Trophoblast cell (in vitro differentiated cells and primary cell): Measurements from ENCODE around the gene ROBO1.

Experiments
- DNase-seq, 2 donors: peaks; one replicate each; pipeline ENCODE4 v3.0.0-alpha.2; 2016
- H2AFZ ChIP-seq: 2 replicates; pipeline ENCODE4 v1.6.1; 2013; ENCODE audit warnings: low read length, moderate library complexity, mild to moderate bottlenecking; ENCODE audit not compliant: insufficient read depth, poor library complexity
- H2AK5ac ChIP-seq: 2 replicates; pipeline ENCODE4 v1.6.1; 2013; ENCODE audit warnings: mild to moderate bottlenecking, low read length
- H2BK120ac ChIP-seq: 2 replicates; pipeline ENCODE4 v1.6.1; 2013; ENCODE audit warnings: low read length, mild to moderate bottlenecking, moderate library complexity; ENCODE audit not compliant: insufficient read depth, poor library complexity
- H2BK12ac ChIP-seq: 2 replicates; pipeline ENCODE4 v1.6.1; 2013; ENCODE audit warnings: mild to moderate bottlenecking, low read length, moderate library complexity
- H2BK5ac ChIP-seq: 2 replicates; pipeline ENCODE4 v1.6.1; 2013; ENCODE audit warnings: low read length, low read depth, moderate library complexity, mild to moderate bottlenecking; ENCODE audit not compliant: poor library complexity
- H3K14ac ChIP-seq: 2 replicates; pipeline ENCODE4 v1.6.1; 2013; ENCODE audit warnings: mild to moderate bottlenecking, low read length
- H3K18ac ChIP-seq: 2 replicates; pipeline ENCODE4 v1.6.1; 2013; ENCODE audit warnings: mild to moderate bottlenecking, low read length
- H3K23ac ChIP-seq: 2 replicates; pipeline ENCODE4 v1.6.1; 2013; ENCODE audit warnings: low read length
- H3K27ac ChIP-seq: 2 replicates; pipeline ENCODE4 v1.5.1; 2013; ENCODE audit warnings: low read depth, mild to moderate bottlenecking, inconsistent platforms, low read length, moderate library complexity
- H3K27me3 ChIP-seq: 2 replicates; pipeline ENCODE4 v1.6.1; 2013; ENCODE audit warnings: inconsistent platforms, mild to moderate bottlenecking, low read length, moderate library complexity; ENCODE audit not compliant: insufficient read depth
- H3K36me3 ChIP-seq, 2 experiments: 1 replicate in 1 of 2; 2 replicates in 1 of 2; pipeline ENCODE4 v1.6.1; 2013; ENCODE audit warnings: low read length in 2 of 2, mild to moderate bottlenecking in 2 of 2, moderate library complexity in 1 of 2; ENCODE audit not compliant: insufficient read depth in 2 of 2, control insufficient read depth in 1 of 2
- H3K4ac ChIP-seq: 2 replicates; pipeline ENCODE4 v1.6.1; 2013; ENCODE audit warnings: low read depth, mild to moderate bottlenecking, low read length, moderate library complexity
- H3K4me1 ChIP-seq, 2 experiments: 1 replicate in 1 of 2; 2 replicates in 1 of 2; pipeline ENCODE4 v1.6.1; 2013; ENCODE audit warnings: low read length in 2 of 2, mild to moderate bottlenecking in 2 of 2, moderate library complexity in 1 of 2; ENCODE audit not compliant: insufficient read depth in 2 of 2, control insufficient read depth in 1 of 2
- H3K4me2 ChIP-seq: 2 replicates; pipeline ENCODE4 v1.6.1; 2013; ENCODE audit warnings: inconsistent platforms, mild to moderate bottlenecking, low read length, moderate library complexity
- H3K4me3 ChIP-seq: 2 replicates; pipeline ENCODE4 v1.5.1; 2013; ENCODE audit warnings: mild to moderate bottlenecking, low read depth, low read length, inconsistent platforms
- H3K79me1 ChIP-seq: one replicate; pipeline ENCODE4 v1.6.1; 2013; ENCODE audit warnings: low read length
- H3K79me2 ChIP-seq: 2 replicates; pipeline ENCODE4 v1.6.1; 2013; ENCODE audit warnings: low read length, mild to moderate bottlenecking; ENCODE audit not compliant: control insufficient read depth, insufficient read depth, poor library complexity
- H3K9ac ChIP-seq: 2 replicates; pipeline ENCODE4 v1.6.1; 2013; ENCODE audit warnings: mild to moderate bottlenecking, low read length
- H3K9me3 ChIP-seq: 2 replicates; pipeline ENCODE4 v1.6.1; 2013; ENCODE audit warnings: low read depth, mild to moderate bottlenecking, control low read depth, inconsistent platforms, low read length; ENCODE audit not compliant: insufficient read depth
- H4K12ac ChIP-seq: 2 replicates; pipeline ENCODE4 v1.6.1; 2013; ENCODE audit warnings: low read depth, mild to moderate bottlenecking, low read length, moderate library complexity
- H4K8ac ChIP-seq: 2 replicates; pipeline ENCODE4 v1.6.1; 2013; ENCODE audit warnings: low read depth, mild to moderate bottlenecking, low read length, moderate library complexity
- H4K91ac ChIP-seq: one replicate; pipeline ENCODE4 v1.6.1; 2013; ENCODE audit warnings: low read depth, mild to moderate bottlenecking, low read length, moderate library complexity
- WGBS: extraction: QIAGEN DNeasy Blood & Tissue Kit; methylation state at CpG from one replicate; pipeline ENCODE4 v1.1.7; 2013; ENCODE audit warnings: missing lambda C conversion rate; ENCODE audit not compliant: insufficient read length, insufficient coverage; ENCODE audit errors: extremely low coverage; 5-methylcytosine and 5-hydroxymethylcytosine counted together

Gene ROBO1

GRCh38 chr3:78632925-78633553, 1134.8 kb downstream of the ROBO1 start:
- H2BK120ac ChIP-seq = no peak overlapping the region
- WGBS = no CpG with 5 or more reads among the region's 6 CpGs

GRCh38 chr3:78629544-78629943, 1138.3 kb downstream of the ROBO1 start:
- H3K79me2 ChIP-seq = no peaks in the 10 kb centered on the region
- H2BK120ac ChIP-seq = no peak overlapping the region
- H3K27ac ChIP-seq = no peak overlapping the region
- H3K36me3 ChIP-seq = peaks cover 5 to 6% of the 10 kb centered on the region in 2 experiments
- no peak overlapping the region for H3K4me2 ChIP-seq
- no peak overlapping the region for H4K12ac ChIP-seq
- no peak overlapping the region for H4K8ac ChIP-seq
- no peak overlapping the region for H2BK12ac ChIP-seq
- no peak overlapping the region for H3K14ac ChIP-seq
- no peaks in the 10 kb centered on the region for H3K79me1 ChIP-seq
- H3K18ac ChIP-seq = no peak overlapping the region
- no peaks in the 10 kb centered on the region for H3K27me3 ChIP-seq
- H3K9ac ChIP-seq = no peak overlapping the region
- H3K4me1 ChIP-seq = no peaks in the 10 kb centered on the region
- H3K4me3 ChIP-seq = no peak overlapping the region
- DNase-seq = no peak
- H2AK5ac ChIP-seq = no peak overlapping the region
- no peak overlapping the region for H2BK5ac ChIP-seq
- no peak overlapping the region for H4K91ac ChIP-seq
- H3K9me3 ChIP-seq = no peaks in the 10 kb centered on the region
- no CpG with 5 or more reads among the region's 6 CpGs for WGBS
- no peak overlapping the region for H3K4ac ChIP-seq
- H2AFZ ChIP-seq = no peak overlapping the region
- H3K23ac ChIP-seq = no peak overlapping the region

More at GRCh38 chr3:78632925-78633553, 1134.8 kb downstream of the ROBO1 start:
- no peaks in the 10 kb centered on the region for H3K4me1 ChIP-seq
- no peak overlapping the region for H3K18ac ChIP-seq
- H3K4me3 ChIP-seq = no peak overlapping the region
- H3K9me3 ChIP-seq = no peaks in the 10 kb centered on the region
- no peak overlapping the region for H3K27ac ChIP-seq
- H3K4ac ChIP-seq = no peak overlapping the region
- no peak overlapping the region for H3K23ac ChIP-seq
- H4K12ac ChIP-seq = no peak overlapping the region
- no peaks in the 10 kb centered on the region for H3K27me3 ChIP-seq
- no peak overlapping the region for H3K14ac ChIP-seq
- no peak for DNase-seq
- no peak overlapping the region for H3K4me2 ChIP-seq
- H3K36me3 ChIP-seq = peaks cover 4 to 7% of the 10 kb centered on the region in 2 experiments
- H2AK5ac ChIP-seq = no peak overlapping the region
- no peak overlapping the region for H2BK12ac ChIP-seq
- no peak overlapping the region for H2BK5ac ChIP-seq
- no peak overlapping the region for H3K9ac ChIP-seq
- H4K91ac ChIP-seq = no peak overlapping the region
- H2AFZ ChIP-seq = no peak overlapping the region
- no peaks in the 10 kb centered on the region for H3K79me2 ChIP-seq
- H3K79me1 ChIP-seq = no peaks in the 10 kb centered on the region
- no peak overlapping the region for H4K8ac ChIP-seq

GRCh38 chr3:78621061-78621716, 1146.6 kb downstream of the ROBO1 start:
- no peak for DNase-seq
- Histone ChIP-seq H2BK120ac (no peak overlapping the region), H4K91ac (no peak overlapping the region), H3K27me3 (no peaks in the 10 kb centered on the region), H3K23ac (no peak overlapping the region), H3K36me3 (peaks cover 4 to 5% of the 10 kb centered on the region in 2 experiments), H2AFZ (no peak overlapping the region), H3K4me3 (no peak overlapping the region), H2AK5ac (no peak overlapping the region), H3K9me3 (no peaks in the 10 kb centered on the region), H3K79me2 (no peaks in the 10 kb centered on the region), H3K79me1 (no peaks in the 10 kb centered on the region), H3K4me1 (no peaks in the 10 kb centered on the region), H3K27ac (no peak overlapping the region), H2BK5ac (no peak overlapping the region), H3K14ac (no peak overlapping the region), H3K18ac (no peak overlapping the region), H3K4me2 (no peak overlapping the region), H4K8ac (no peak overlapping the region), H2BK12ac (no peak overlapping the region), H4K12ac (no peak overlapping the region), H3K9ac (no peak overlapping the region), H3K4ac (no peak overlapping the region)
- no CpG with 5 or more reads among the region's 3 CpGs for WGBS

- DNase-seq = no peak
- Histone ChIP-seq H4K91ac (no peak overlapping the region), H2BK120ac (no peak overlapping the region), H3K4me3 (no peak overlapping the region), H3K14ac (no peak overlapping the region), H2BK12ac (no peak overlapping the region), H4K8ac (no peak overlapping the region), H2AFZ (no peak overlapping the region), H3K18ac (no peak overlapping the region), H3K27me3 (no peaks in the 10 kb centered on the region), H3K36me3 (peaks cover 7% of the 10 kb centered on the region in 2 experiments), H3K4me2 (no peak overlapping the region), H3K9me3 (no peaks in the 10 kb centered on the region), H3K27ac (no peak overlapping the region), H3K79me1 (no peaks in the 10 kb centered on the region), H3K79me2 (no peaks in the 10 kb centered on the region), H3K23ac (no peak overlapping the region), H3K4ac (no peak overlapping the region), H2BK5ac (no peak overlapping the region), H4K12ac (no peak overlapping the region), H3K9ac (no peak overlapping the region), H3K4me1 (no peaks in the 10 kb centered on the region), H2AK5ac (no peak overlapping the region)
- WGBS = no CpG with 5 or more reads among the region's 12 CpGs
Measured at GRCh38 chr3:78614486-78614885, 1153.3 kb downstream of the ROBO1 start.
